GM21528 (cell line): Measurements from ENCODE around the gene SNTB2.

ENCODE experiments used
- ATAC-seq: cut with Tn5 transposase; IDR thresholded peaks from one replicate; pipeline ENCODE4 v1.9.1; 2021; ENCODE audit warnings: mild to moderate bottlenecking, moderate library complexity; ENCODE audit not compliant: unreplicated experiment, low FRiP score

The SNTB2 gene

DNA sequence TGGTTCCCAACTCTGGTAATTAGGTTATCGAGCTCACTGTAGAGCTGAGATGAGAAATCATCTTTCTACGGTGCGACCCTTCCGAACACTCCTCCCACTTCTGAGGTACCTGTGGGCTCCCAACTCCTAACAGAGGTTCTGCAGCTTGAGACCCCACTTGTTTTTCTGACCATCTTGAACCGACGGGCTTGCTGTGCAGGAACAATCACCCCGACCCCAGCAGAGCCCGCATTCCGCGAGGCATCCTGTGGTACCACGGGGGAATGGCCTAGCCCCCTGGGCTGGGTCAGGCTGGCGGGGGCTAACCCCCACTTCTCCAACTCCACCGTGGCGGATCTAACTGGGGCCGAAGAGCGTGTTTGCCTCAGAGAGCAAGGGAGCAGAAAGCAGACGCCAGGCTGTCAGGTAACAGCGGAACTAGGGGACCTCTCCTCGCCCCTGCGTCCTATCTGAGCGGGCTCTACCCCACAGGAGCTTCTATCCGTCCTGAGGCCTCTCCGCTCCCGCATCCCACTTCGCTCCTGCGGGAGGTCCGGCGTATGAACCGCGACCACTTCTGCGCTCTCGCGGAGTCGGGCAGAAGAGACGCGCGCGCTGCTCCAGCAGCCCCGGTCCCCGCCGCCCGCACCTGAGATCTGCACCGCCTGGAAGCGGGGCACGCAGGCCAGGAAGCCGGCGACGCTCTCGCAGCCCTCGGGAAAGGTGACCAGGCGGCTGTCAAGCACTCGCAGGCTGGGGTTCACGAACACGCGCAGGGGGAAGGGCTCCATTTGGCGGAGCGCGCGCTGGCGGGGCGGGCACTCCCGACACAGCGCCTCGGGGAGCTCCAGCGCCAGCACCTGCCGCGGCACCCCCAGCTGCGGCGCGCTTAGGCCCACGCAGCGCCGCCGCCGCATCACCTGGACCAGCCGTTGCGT is 142.7 kb downstream of the SNTB2 start:
- peak; percentile 47 for ATAC-seq

DNA sequence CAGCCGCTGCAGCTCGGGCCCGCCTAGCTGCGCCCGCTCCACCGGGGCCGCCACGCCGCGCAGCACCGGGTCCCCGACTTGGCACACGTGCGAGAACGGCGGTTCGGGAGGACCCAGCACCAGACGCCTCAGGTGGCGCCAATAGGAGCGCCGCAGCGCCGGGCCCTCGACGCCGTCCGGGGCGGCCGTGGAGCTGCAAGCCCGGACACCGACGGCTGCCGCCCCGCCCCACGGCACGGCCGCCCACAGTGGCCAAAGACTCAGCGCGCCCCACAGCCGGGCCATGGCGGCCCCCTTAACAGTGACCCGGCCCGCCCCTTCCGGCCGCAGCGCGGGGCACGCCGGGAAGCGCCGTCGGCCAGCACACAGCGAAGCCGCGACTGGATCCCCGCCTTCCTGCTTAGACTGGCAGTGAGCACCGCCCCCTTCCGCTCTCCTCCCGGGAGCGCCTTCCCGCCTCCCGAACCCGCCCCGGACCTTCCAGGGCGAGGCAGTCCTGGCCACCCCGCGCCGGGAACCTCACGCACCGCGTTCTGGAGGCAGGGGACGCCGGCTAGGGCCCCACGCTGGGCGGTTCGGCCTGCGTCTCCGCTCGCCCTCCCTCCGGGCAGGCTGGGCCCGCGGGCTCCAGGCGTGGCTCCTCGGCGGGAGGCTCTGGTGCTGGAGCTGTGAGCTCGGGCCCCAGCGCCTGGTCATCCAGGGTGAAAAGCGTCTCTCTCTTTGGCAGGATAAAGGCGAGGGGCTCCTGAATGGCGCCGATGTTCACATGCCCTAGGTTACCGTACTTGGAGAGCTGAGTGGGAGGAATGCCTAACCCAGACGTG is 143.5 kb downstream of the SNTB2 start, which contains the start of gene PDF:
Gene PDF (minus strand): TSS at position 303 of the 824 bp plus-strand sequence. CDS start 18 bp downstream, at position 285.
- ATAC-seq, result peak; percentile 91

DNA sequence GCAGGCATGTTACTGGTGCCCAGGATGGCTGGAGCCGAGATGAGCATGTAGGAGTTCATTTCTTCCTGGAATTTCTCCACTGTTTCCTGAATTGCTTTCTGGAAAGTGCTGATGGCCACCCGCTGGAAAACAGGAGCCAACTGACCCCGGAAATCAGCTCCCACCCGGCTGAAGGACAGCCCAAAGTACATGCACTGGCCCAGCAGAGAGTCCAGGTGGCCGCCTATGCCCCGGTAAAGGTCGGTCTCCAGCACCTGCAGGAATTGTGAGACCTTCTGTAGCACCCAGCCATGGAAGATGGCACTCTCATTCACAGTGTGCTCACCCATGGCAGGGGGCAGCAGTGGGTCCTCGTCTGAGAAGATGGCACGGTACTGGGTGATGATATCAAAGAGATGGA is 147.7 kb downstream of the SNTB2 start:
- no peak for ATAC-seq

DNA sequence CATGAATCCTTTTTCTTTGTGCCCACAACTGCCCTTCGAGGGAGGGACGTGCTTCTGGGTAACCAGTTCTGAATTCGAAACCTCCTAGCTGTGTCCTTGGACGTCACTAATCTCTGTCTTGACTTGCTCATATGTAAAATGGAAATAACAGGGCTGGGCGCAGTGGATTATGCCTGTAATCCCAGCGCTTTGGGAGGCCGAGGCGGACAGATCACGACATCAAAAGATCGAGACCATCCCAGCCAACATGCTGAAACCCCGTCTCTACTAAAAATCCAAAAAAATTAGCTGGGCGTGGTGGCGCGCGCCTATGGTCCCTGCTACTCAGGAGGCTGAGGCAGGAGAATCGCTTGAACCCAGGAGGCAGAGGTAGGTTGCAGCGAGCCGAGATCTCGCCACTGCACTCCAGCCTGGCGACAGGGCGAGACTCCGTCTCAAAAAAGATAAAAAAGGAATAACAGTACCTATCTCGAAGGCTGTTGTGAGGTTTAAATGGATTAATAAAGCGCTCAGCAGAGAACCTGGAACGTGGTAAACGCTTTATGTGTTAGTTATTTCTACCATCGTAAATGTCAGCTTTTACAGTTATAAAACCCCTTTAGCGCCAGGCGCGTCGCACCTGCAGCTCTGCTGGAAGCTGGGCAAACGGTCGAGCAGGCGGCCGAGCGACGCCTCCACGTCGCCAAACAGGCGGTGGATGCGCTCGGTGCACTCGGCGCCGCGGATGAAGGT is 151.8 kb downstream of the SNTB2 start:
- ATAC-seq, result no peak

DNA sequence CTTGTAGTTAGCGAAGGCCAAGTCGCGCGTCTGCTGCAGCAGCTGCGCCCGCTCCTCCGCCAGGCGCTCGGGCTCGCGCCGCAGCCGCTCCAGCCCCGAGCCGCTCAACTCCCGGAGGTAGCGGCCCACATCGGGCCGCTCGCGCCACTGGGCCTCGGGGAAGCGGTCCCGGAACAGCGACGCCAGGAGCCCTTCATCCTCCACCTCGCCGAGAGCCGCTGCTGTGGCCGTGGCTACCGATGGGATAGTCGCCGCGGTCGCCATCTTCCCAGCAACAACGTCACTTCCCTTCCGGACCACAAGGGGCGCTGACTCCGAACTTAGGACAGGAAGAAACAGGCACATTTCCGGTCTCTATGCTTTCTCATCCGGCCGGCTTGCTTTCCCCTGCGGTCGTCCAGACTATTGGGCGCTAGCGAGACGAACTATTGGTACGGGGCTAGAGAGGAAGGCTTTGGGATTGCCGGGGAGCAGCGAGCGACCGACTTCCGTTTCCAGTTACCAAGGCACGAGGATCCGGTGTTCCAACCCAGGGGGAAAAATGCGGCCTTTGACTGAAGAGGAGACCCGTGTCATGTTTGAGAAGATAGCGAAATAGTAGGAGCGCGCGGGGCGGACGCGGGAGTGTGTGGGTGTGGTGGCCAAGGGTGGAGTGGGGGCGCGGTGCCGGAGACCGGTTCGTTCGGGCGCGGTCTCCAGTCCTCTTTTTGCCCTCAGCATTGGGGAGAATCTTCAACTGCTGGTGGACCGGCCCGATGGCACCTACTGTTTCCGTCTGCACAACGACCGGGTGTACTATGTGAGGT is 152.5 kb downstream of the SNTB2 start, which contains the start of the genes COG8 and NIP7:
Gene COG8 (minus strand): TSS at position 276 of the 806 bp plus-strand sequence. CDS start 12 bp downstream, at position 264.
Gene NIP7 (plus strand): TSS at position 484 of the 806 bp plus-strand sequence. CDS start 58 bp downstream, at position 542.
- peak; percentile 84 for ATAC-seq

DNA sequence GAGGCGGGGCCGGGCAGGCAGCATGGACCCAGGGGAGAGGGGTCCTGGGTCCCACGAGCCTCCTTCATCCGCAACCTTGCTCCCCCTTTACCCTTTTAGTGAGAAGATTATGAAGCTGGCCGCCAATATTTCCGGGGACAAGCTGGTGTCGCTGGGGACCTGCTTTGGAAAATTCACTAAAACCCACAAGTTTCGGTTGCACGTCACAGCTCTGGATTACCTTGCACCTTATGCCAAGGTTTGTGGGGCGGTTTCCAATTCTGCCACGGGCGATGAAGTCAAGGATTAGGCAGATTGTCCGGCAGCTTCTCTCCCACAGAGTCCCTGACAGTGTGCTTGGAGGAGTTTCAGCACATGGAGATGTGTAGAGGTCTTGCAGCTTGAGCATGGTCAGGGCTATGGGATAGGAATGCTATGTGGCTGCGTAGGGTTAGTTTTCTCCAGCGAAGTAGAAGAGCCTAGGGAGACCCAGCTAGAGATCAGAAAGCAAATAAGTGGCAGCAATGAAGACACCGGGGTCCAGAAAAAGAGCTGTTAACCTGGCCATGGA is 153.2 kb downstream of the SNTB2 start:
- peak; percentile 4 for ATAC-seq

DNA sequence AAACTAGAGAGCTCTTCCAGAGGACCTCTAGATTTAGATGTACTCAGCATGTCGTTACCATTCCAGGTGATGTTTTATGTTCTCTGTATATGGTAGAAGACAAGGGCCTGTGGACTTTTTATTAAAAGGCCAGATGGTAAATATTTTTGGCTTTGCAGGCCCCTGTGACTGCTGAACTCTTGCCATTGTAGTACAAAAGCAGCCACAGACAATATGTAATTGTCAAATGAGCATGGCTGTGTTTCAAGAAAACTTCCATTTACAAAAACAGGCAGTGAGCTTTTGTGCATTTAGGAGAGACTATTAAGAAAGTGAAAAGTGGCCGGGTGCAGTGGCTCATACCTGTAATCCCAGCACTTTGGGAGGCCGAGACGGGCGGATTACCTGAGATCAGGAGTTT is 157.2 kb downstream of the SNTB2 start:
- ATAC-seq, result no peak

DNA sequence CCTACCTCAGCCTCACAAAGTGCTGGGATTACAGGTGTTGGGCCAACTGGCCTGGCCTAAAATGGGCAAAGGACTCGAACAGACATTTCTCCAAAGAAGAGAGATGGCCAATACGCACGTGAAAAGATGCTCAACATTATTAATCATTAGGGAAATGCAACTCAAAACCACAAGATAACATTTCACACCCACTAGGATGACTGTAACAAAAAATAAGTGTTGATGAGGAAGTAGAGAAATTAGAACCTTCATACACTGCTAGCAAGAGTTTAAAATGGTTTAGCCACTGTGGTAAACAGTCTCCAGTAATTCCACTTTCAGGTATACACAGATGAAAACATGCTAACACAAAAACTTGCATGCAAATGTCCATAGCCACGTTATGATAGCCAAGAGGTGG is 159.0 kb downstream of the SNTB2 start:
- no peak for ATAC-seq

DNA sequence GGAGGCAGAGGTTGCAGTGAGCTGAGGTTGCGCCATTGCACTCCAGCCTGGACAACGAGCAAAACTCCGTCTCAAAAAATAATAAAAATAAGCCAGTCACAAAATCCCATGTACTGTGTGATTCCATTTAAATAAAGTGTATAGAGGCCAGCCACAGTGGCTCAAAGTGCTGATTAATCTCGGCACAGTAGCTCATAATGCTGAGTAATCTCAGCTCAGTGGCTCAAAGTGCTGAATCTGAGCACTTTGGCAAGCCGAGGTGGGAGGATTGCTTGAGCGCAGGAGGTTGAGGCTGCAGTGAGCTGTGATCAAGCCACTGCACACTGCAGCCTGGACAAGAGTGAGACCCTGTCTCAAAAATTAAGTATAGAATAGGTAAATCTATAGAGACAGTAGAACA is 159.7 kb downstream of the SNTB2 start:
- ATAC-seq, result no peak

DNA sequence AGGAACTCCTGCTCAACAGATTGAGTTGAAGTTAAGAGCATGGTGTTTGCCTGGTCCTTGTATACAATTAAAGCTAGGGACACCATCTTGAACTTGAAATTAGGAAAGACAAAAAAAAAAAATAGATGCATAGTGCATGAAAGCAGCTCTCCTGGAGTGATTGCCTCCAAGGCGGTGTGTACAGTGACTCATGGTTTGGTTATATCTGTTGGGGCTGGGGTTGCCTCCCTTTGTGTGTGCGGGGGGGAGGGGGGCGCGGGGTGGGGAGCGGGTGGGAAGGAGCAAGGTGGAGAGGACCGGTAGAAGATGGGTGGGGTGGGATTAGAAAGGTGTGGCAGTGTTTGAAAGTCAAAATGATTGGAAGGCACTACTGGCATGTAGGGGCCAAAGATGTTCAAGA is 161.3 kb downstream of the SNTB2 start:
- ATAC-seq, result no peak

DNA sequence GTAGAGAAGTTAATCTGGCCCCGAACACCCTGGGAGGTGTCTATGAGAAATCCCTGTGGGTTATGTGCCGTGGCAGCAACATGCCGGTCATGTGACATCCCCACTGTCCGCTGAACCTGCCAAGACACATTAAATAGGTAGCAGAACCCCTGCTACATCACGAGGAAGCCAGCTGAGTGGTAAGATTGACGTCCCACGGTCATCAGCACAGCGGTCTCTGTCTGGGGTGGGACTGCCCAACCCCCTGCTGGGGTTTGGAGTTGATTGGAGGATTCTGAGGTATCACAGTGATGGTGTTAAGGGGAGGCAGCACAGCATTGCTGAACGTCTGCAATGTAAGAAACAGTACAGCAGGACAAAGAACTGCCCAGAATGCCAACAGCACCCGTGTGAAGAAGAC is 162.6 kb downstream of the SNTB2 start:
- no peak for ATAC-seq

DNA sequence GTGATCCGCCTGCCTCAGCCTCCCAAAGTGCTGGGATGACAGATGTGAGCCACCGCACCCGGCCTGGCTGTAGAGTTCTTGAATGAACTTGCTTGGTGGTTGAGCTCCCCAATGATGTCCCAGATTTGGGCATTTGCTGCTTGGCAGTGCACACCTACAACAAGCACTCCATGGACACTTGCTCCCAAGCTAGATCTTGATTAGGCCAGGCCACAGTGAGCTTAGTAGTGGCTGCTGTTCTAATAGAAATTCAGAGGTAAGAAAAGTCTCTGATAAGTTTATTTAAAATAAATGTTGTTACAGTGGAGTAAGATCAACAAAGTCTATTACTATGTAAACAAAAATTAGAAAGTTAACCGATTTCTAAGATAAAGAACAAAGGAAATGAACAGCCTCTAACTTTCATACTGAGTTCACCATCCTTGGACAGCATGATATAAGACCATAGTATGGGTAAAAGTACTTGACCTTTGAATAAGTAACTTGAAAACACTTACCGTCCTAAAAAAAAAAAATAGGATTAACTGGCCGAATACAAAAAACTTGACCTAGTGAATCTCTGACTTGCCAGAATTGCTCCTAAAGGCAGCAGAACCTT is 163.7 kb downstream of the SNTB2 start:
- no peak for ATAC-seq

DNA sequence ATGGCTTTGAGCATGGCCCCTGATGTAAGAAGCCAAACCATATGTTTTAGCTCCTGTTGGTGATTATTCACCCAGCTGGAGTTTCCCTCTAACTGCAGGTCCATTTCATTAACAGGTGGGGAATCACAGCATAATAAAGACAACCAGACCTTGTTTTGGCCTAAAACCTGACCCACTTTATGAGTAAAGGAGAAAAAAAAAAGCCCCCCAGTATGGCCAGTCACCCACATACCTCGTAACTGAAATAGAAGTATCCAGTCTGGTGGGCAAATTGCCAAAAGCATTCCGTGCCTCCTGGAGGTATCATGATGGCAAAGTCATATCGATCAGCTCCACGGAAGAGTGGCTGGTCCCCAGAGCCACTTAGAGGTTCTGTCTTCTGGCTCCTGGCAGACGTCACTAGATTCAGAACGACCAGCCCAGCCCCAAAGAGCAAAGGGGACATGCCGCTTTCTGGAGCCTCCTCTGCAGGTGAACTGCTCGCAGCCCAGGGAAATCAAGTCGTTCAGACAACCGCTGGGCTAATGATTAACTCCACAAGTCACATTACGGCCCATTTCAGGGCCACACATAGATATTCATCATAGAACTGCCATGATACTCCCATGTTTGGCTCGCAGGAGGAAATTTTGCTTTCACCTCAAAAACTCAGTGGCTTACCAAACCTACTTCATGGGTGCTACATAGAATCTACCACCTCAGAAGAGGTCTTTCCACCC is 164.5 kb downstream of the SNTB2 start, which contains the start of gene TMED6:
Gene TMED6 (minus strand): TSS at position 478 of the 719 bp plus-strand sequence. CDS start 33 bp downstream, at position 445.
- ATAC-seq, result no peak
